AG04450 (cell line): ENCODE measurements around the gene AEN. TPM values are rescaled to one million over a fixed set of nuclear protein-coding genes. Genes with fewer than 3 reads are reported as not detected.
A peak's percentile ranks its signal among the peaks of the same experiment; 100 is the strongest.

Experiments
- CTCF ChIA-PET: fragments of 300-600, 350-600 bp; formaldehyde crosslinking; extraction: SDS; loops from one replicate; lab custom pipeline; 2022; ENCODE audit warnings: antibody characterized with exemption, inconsistent platforms; lab: Charles Lee
- POLR2A ChIA-PET: fragments of 350-600 bp; formaldehyde crosslinking; extraction: SDS; loops from one replicate; lab custom pipeline; 2021; ENCODE audit warnings: antibody characterized with exemption, inconsistent platforms; lab: Yijun Ruan, JAX
- DNase-seq: peaks from one replicate; pipeline ENCODE4 v3.0.0-alpha.2; 2011; ENCODE audit warnings: low read depth, low spot score
- H3K27ac ChIP-seq: one replicate; pipeline ENCODE4 v1.5.1; 2012; ENCODE audit warnings: low read depth, low read length, control low read depth
- H3K27me3 ChIP-seq: one replicate; pipeline ENCODE4 v1.6.0; 2012; ENCODE audit warnings: low read length; ENCODE audit not compliant: control insufficient read depth, insufficient read depth
- H3K4me3 ChIP-seq: 2 replicates; pipeline ENCODE4 v1.5.1; 2011; ENCODE audit warnings: mild to moderate bottlenecking, low read depth, low read length, control low read depth
- H3K9me3 ChIP-seq: 2 replicates; pipeline ENCODE4 v1.5.1; 2012; ENCODE audit warnings: low read length; ENCODE audit not compliant: control insufficient read depth, insufficient read depth
- polyA plus RNA-seq: library from polyadenylated mRNA; depleted of rRNA; stranded (reverse); fragments of >200 nt; gene quantifications from 2 replicates; pipeline ENCODE4 v1.2.3, GENCODE V29; 2011
- TF ChIP-seq, protein P1 (sequence below): IDR thresholded peaks from 2 replicates; pipeline ENCODE4 v1.5.1; 2011; ENCODE audit warnings: low read depth, low read length, control low read depth, inconsistent platforms

AEN gene
- polyA plus RNA-seq, 1 experiment, result 41.8 TPM

GRCh38 chr15:88655103-88655553, 34.0 kb downstream of the AEN start:
- TF ChIP-seq, protein P1, sequence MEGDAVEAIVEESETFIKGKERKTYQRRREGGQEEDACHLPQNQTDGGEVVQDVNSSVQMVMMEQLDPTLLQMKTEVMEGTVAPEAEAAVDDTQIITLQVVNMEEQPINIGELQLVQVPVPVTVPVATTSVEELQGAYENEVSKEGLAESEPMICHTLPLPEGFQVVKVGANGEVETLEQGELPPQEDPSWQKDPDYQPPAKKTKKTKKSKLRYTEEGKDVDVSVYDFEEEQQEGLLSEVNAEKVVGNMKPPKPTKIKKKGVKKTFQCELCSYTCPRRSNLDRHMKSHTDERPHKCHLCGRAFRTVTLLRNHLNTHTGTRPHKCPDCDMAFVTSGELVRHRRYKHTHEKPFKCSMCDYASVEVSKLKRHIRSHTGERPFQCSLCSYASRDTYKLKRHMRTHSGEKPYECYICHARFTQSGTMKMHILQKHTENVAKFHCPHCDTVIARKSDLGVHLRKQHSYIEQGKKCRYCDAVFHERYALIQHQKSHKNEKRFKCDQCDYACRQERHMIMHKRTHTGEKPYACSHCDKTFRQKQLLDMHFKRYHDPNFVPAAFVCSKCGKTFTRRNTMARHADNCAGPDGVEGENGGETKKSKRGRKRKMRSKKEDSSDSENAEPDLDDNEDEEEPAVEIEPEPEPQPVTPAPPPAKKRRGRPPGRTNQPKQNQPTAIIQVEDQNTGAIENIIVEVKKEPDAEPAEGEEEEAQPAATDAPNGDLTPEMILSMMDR, result no peak
- ChIA-PET CTCF (interaction anchor here (0.6 to 6.3 kb wide), 7 partner anchors 9 to 410 kb away, joined by 3 to 63 read pairs (median 3); no protein-coding TSS in a partner anchor), POLR2A (interaction anchor here (0.6 kb wide), 1 partner anchor 241 kb away, joined by 4 read pairs; no protein-coding TSS in a partner anchor)
- Histone ChIP-seq H3K4me3 (no peak overlapping the region), H3K27me3 (no peaks in the 10 kb centered on the region), H3K27ac (no peak overlapping the region), H3K9me3 (no peaks in the 10 kb centered on the region; the same call in 1 of the 2 replicates)
- DNase-seq, result no peak

DNA sequence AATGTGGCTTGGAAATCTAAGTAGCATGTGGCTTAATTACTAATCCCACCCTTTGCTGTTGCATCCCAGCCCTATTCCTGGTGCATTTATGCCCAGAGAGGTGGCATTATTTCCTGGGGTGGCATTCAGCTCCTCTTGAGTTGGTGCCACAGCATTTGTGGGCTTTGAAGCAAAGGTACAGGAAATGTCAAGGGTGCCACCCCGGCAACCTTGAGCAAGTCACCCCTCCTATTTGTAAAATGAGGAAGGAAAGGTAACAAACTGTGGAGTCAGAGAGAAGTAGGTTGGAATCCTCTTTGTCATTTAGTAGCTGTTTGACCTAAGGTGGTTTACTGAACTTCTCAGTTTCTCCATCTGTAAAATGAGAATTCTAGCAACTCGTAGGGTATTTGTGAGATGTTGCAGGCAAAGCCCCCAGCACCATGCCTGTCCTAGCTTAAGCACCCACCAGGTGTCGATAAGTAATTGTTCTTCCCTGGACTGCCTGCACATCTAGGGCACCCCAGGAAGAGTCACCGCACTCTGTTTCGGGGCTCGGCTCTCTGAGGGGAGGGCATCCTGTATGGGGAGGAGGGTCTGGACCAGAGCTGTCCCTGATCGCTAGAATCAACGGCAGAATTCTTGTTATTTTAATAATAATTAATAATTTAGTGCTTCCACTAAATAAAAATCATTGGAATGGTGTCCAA, 34.8 kb downstream of the AEN start:
- TF ChIP-seq, protein P1, result no peak
- Histone ChIP-seq H3K9me3 (no peaks in the 10 kb centered on the region), H3K27ac (no peak overlapping the region), H3K4me3 (no peak overlapping the region), H3K27me3 (no peaks in the 10 kb centered on the region)
- POLR2A ChIA-PET, result interaction anchor here (2.8 kb wide), 1 partner anchor 17 kb away, joined by 8 read pairs; the partner anchor contains the start of gene ISG20
- CTCF ChIA-PET, result interaction anchor here (0.8 to 6.3 kb wide), 8 partner anchors 9 to 410 kb away, joined by 3 to 63 read pairs (median 4); no protein-coding TSS in a partner anchor
- DNase-seq, result no peak

GRCh38 chr15:88656760-88657221, 35.7 kb downstream of the AEN start:
- Histone ChIP-seq H3K9me3 (no peaks in the 10 kb centered on the region), H3K4me3 (no peak overlapping the region), H3K27me3 (no peaks in the 10 kb centered on the region), H3K27ac (no peak overlapping the region)
- ChIA-PET CTCF (interaction anchor here (0.5 to 6.3 kb wide), 12 partner anchors 10 to 1134 kb away, joined by 3 to 63 read pairs (median 4); no protein-coding TSS in a partner anchor), POLR2A (interaction anchor here (2.8 kb wide), 1 partner anchor 18 kb away, joined by 8 read pairs; the partner anchor contains the start of gene ISG20)
- TF ChIP-seq, protein P1, result no peak
- DNase-seq, result no peak

- no peaks in the 10 kb centered on the region for H3K27me3 ChIP-seq
- H3K4me3 ChIP-seq, result no peak overlapping the region
- H3K27ac ChIP-seq, result no peak overlapping the region
- no peak for DNase-seq
- ChIA-PET POLR2A (interaction anchor here (2.8 kb wide), 1 partner anchor 19 kb away, joined by 8 read pairs; the partner anchor contains the start of gene ISG20), CTCF (interaction anchor here (0.8 to 6.3 kb wide), 14 partner anchors 8 to 1135 kb away, joined by 3 to 63 read pairs (median 4); partner anchors contain the start of gene ISG20)
- no peaks in the 10 kb centered on the region for H3K9me3 ChIP-seq
- TF ChIP-seq, protein P1, result peak; percentile 89
Measured at GRCh38 chr15:88657326-88658069, 36.4 kb downstream of the AEN start.
